Activated CD8-positive, alpha-beta memory T cell treated with anti-CD3 and anti-CD28 coated beads, Interleukin-2, amount 10 ng/mL, durations not matched to agents 7 days and 5 days (primary cell): Measurements from ENCODE around the gene NEXMIF. TPM values are rescaled to one million over a fixed set of nuclear protein-coding genes. Genes with fewer than 3 reads are reported as not detected.
"Not testable (repeated sequence)": the region's sequence is repeated elsewhere in the genome, so short reads cannot be mapped to it uniquely, and the experiment has no call there.

Source experiments
- ATAC-seq: fragments of 150-1000 bp; cut with Tn5 transposase; one replicate; pipeline ENCODE4 v1.10.0; 2021; ENCODE audit warnings: moderate library complexity
- CTCF ChIA-PET: fragments of 350-600 bp; sonication (Branson Sonifier 250); formaldehyde crosslinking; loops from one replicate; lab custom pipeline; 2021; ENCODE audit warnings: antibody characterized with exemption; lab: Charles Lee
- DNase-seq: peaks from one replicate; pipeline ENCODE4 v3.0.0-alpha.2; 2020
- H3K27ac Mint-ChIP-seq: one replicate; pipeline ENCODE4 v1.8.0; 2021; ENCODE audit warnings: mild to moderate bottlenecking, mixed read lengths
- H3K27me3 Mint-ChIP-seq: one replicate; pipeline ENCODE4 v1.8.0; 2021; ENCODE audit warnings: mixed read lengths
- H3K36me3 Mint-ChIP-seq: one replicate; pipeline ENCODE4 v1.8.0; 2021; ENCODE audit warnings: mild to moderate bottlenecking, mixed read lengths
- H3K4me1 Mint-ChIP-seq: one replicate; pipeline ENCODE4 v1.8.0; 2021; ENCODE audit warnings: mixed read lengths
- H3K4me3 Mint-ChIP-seq: one replicate; pipeline ENCODE4 v1.8.0; 2021; ENCODE audit warnings: mild to moderate bottlenecking, moderate library complexity, mixed read lengths
- H3K9me3 Mint-ChIP-seq: one replicate; pipeline ENCODE4 v1.8.0; 2022; ENCODE audit warnings: low read depth, mixed read lengths
- total RNA-seq, 2 experiments: library from RNA; stranded (reverse); gene quantifications; one replicate each; pipeline ENCODE4 v1.2.3, GENCODE V29; 2021

NEXMIF gene
- total RNA-seq, 2 experiments from 2014 or later = 0.05 to 0.06 TPM

- H3K9me3 Mint-ChIP-seq = no peaks in the 10 kb centered on the region
Observed at GRCh38 chrX:74736450-74736849, 188.8 kb downstream of the NEXMIF start.

GRCh38 chrX:74705269-74705668, 220.0 kb downstream of the NEXMIF start:
- ATAC-seq = no peak
- H3K27me3 Mint-ChIP-seq = no peaks in the 10 kb centered on the region
- H3K36me3 Mint-ChIP-seq = no peaks in the 10 kb centered on the region

More at GRCh38 chrX:74736450-74736849, 188.8 kb downstream of the NEXMIF start:
- Mint-ChIP-seq H3K4me3 (no peak overlapping the region), H3K27ac (no peak overlapping the region), H3K36me3 (no peaks in the 10 kb centered on the region), H3K27me3 (no peaks in the 10 kb centered on the region), H3K4me1 (no peaks in the 10 kb centered on the region)
- CTCF ChIA-PET = no interaction called here
- ATAC-seq (no peak), DNase-seq (no peak)

GRCh38 chrX:74701343-74701742, 223.9 kb downstream of the NEXMIF start:
- ATAC-seq, H3K4me3 Mint-ChIP-seq, H3K9me3 Mint-ChIP-seq, H3K36me3 Mint-ChIP-seq, H3K27ac Mint-ChIP-seq, DNase-seq, H3K27me3 Mint-ChIP-seq, H3K4me1 Mint-ChIP-seq, CTCF ChIA-PET: not testable (repeated sequence)

More at GRCh38 chrX:74705269-74705668, 220.0 kb downstream of the NEXMIF start:
- CTCF ChIA-PET = no interaction called here
- Mint-ChIP-seq H3K9me3 (no peaks in the 10 kb centered on the region), H3K4me3 (no peak overlapping the region), H3K27ac (no peak overlapping the region), H3K4me1 (no peaks in the 10 kb centered on the region)
- DNase-seq = no peak

GRCh38 chrX:74684466-74684865, 240.8 kb downstream of the NEXMIF start:
- Mint-ChIP-seq H3K27ac (no peak overlapping the region), H3K4me3 (no peak overlapping the region), H3K9me3 (no peaks in the 10 kb centered on the region), H3K27me3 (no peaks in the 10 kb centered on the region), H3K4me1 (no peaks in the 10 kb centered on the region), H3K36me3 (no peaks in the 10 kb centered on the region)
- CTCF ChIA-PET = no interaction called here
- DNase-seq = no peak
- no peak for ATAC-seq

Other genes with a start within 250 kb of the NEXMIF start
- gene ABCB7, start 230.8 kb upstream of the NEXMIF start, total RNA-seq = 10 to 100 TPM; 23.3 to 25.1 TPM